Activated CD8-positive, alpha-beta memory T cell treated with anti-CD3 and anti-CD28 coated beads, Interleukin-2, amount 10 ng/mL, durations not matched to agents 7 days and 5 days (primary cell): ENCODE measurements around the gene PDCD5. TPM values are rescaled to one million over a fixed set of nuclear protein-coding genes. Genes with fewer than 3 reads are reported as not detected.

Source experiments
- ATAC-seq: fragments of 150-1000 bp; cut with Tn5 transposase; one replicate; pipeline ENCODE4 v1.10.0; 2021; ENCODE audit warnings: moderate library complexity
- CTCF ChIA-PET: fragments of 350-600 bp; sonication (Branson Sonifier 250); formaldehyde crosslinking; loops from one replicate; lab custom pipeline; 2021; ENCODE audit warnings: antibody characterized with exemption; lab: Charles Lee
- DNase-seq: peaks from one replicate; pipeline ENCODE4 v3.0.0-alpha.2; 2020
- H3K27ac Mint-ChIP-seq: one replicate; pipeline ENCODE4 v1.8.0; 2021; ENCODE audit warnings: mild to moderate bottlenecking, mixed read lengths
- H3K27me3 Mint-ChIP-seq: one replicate; pipeline ENCODE4 v1.8.0; 2021; ENCODE audit warnings: mixed read lengths
- H3K36me3 Mint-ChIP-seq: one replicate; pipeline ENCODE4 v1.8.0; 2021; ENCODE audit warnings: mild to moderate bottlenecking, mixed read lengths
- H3K4me1 Mint-ChIP-seq: one replicate; pipeline ENCODE4 v1.8.0; 2021; ENCODE audit warnings: mixed read lengths
- H3K4me3 Mint-ChIP-seq: one replicate; pipeline ENCODE4 v1.8.0; 2021; ENCODE audit warnings: mild to moderate bottlenecking, moderate library complexity, mixed read lengths
- H3K9me3 Mint-ChIP-seq: one replicate; pipeline ENCODE4 v1.8.0; 2022; ENCODE audit warnings: low read depth, mixed read lengths
- total RNA-seq, 2 experiments: library from RNA; stranded (reverse); gene quantifications; one replicate each; pipeline ENCODE4 v1.2.3, GENCODE V29; 2021

Gene PDCD5
- total RNA-seq, 2 experiments from 2014 or later = 134 to 148 TPM

GRCh38 chr19:32595491-32595890, 14.5 kb downstream of the PDCD5 start:
- Mint-ChIP-seq H3K27ac (no peak overlapping the region), H3K9me3 (no peaks in the 10 kb centered on the region), H3K4me1 (peaks cover 7% of the 10 kb centered on the region), H3K27me3 (no peaks in the 10 kb centered on the region), H3K36me3 (peaks cover 55% of the 10 kb centered on the region), H3K4me3 (no peak overlapping the region)
- ATAC-seq (no peak), DNase-seq (no peak)
- CTCF ChIA-PET = no interaction called here

- Mint-ChIP-seq H3K27me3 (no peaks in the 10 kb centered on the region), H3K4me1 (peaks cover 7% of the 10 kb centered on the region), H3K27ac (no peak overlapping the region), H3K36me3 (peaks cover 44% of the 10 kb centered on the region), H3K9me3 (no peaks in the 10 kb centered on the region), H3K4me3 (no peak overlapping the region)
- DNase-seq (no peak), ATAC-seq (no peak)
- CTCF ChIA-PET = interaction anchor here (1.2 to 1.3 kb wide), 2 partner anchors 12 to 90 kb away, joined by 3 to 5 read pairs; no protein-coding TSS in a partner anchor
These were observed 17.0 kb downstream of the PDCD5 start for GRCh38 chr19:32598022-32598421.

GRCh38 chr19:32599258-32599657, 18.3 kb downstream of the PDCD5 start:
- Mint-ChIP-seq H3K9me3 (no peaks in the 10 kb centered on the region), H3K4me1 (peaks cover 7% of the 10 kb centered on the region), H3K36me3 (peaks cover 37% of the 10 kb centered on the region), H3K4me3 (no peak overlapping the region), H3K27ac (no peak overlapping the region), H3K27me3 (no peaks in the 10 kb centered on the region)
- DNase-seq (no peak), ATAC-seq (no peak)
- CTCF ChIA-PET = interaction anchor here (0.8 to 1.4 kb wide), 8 partner anchors 13 to 585 kb away, joined by 3 to 9 read pairs (median 4); partner anchors contain the start of genes ANKRD27, PDCD5 and RGS9BP

GRCh38 chr19:32599736-32600157, 18.8 kb downstream of the PDCD5 start:
- peak; percentile 53 for DNase-seq

GRCh38 chr19:32603961-32604360, 23.0 kb downstream of the PDCD5 start:
- H3K27ac Mint-ChIP-seq = no peak overlapping the region
- H3K4me1 Mint-ChIP-seq = peaks cover 7% of the 10 kb centered on the region
- no peak overlapping the region for H3K4me3 Mint-ChIP-seq
- peaks cover 19% of the 10 kb centered on the region for H3K36me3 Mint-ChIP-seq
- CTCF ChIA-PET = no interaction called here
- no peaks in the 10 kb centered on the region for H3K9me3 Mint-ChIP-seq
- ATAC-seq = no peak
- DNase-seq = no peak
- H3K27me3 Mint-ChIP-seq = no peaks in the 10 kb centered on the region

More at GRCh38 chr19:32599736-32600157, 18.8 kb downstream of the PDCD5 start:
- CTCF ChIA-PET = interaction anchor here (0.8 to 1.4 kb wide), 11 partner anchors 14 to 585 kb away, joined by 3 to 9 read pairs (median 4); partner anchors contain the start of genes ANKRD27, PDCD5 and RGS9BP
- ATAC-seq = peak; percentile 66
- Mint-ChIP-seq H3K4me3 (no peak overlapping the region), H3K9me3 (no peaks in the 10 kb centered on the region), H3K27ac (no peak overlapping the region), H3K36me3 (peaks cover 33% of the 10 kb centered on the region), H3K27me3 (no peaks in the 10 kb centered on the region), H3K4me1 (peaks cover 7% of the 10 kb centered on the region)

- Mint-ChIP-seq H3K9me3 (no peaks in the 10 kb centered on the region), H3K4me1 (no peaks in the 10 kb centered on the region), H3K36me3 (peaks cover 18% of the 10 kb centered on the region), H3K27me3 (no peaks in the 10 kb centered on the region), H3K4me3 (no peak overlapping the region), H3K27ac (no peak overlapping the region)
- CTCF ChIA-PET = no interaction called here
- ATAC-seq (no peak), DNase-seq (no peak)
These were observed 24.6 kb downstream of the PDCD5 start for GRCh38 chr19:32605544-32605943.

GRCh38 chr19:32606289-32606688, 25.3 kb downstream of the PDCD5 start:
- no peak for ATAC-seq
- no peak overlapping the region for H3K27ac Mint-ChIP-seq
- no peaks in the 10 kb centered on the region for H3K27me3 Mint-ChIP-seq
- no peak overlapping the region for H3K4me3 Mint-ChIP-seq
- no peaks in the 10 kb centered on the region for H3K9me3 Mint-ChIP-seq
- no peak for DNase-seq
- H3K4me1 Mint-ChIP-seq = no peaks in the 10 kb centered on the region
- peaks cover 19% of the 10 kb centered on the region for H3K36me3 Mint-ChIP-seq
- CTCF ChIA-PET = no interaction called here

- H3K4me3 Mint-ChIP-seq = no peak overlapping the region
- H3K27me3 Mint-ChIP-seq = no peaks in the 10 kb centered on the region
- H3K9me3 Mint-ChIP-seq = no peaks in the 10 kb centered on the region
- ATAC-seq (no peak), DNase-seq (no peak)
- peaks cover 21% of the 10 kb centered on the region for H3K36me3 Mint-ChIP-seq
- H3K4me1 Mint-ChIP-seq = no peaks in the 10 kb centered on the region
- CTCF ChIA-PET = no interaction called here
- no peak overlapping the region for H3K27ac Mint-ChIP-seq
These were observed 26.5 kb downstream of the PDCD5 start for GRCh38 chr19:32607479-32607878.

GRCh38 chr19:32611161-32611560, 30.2 kb downstream of the PDCD5 start:
- Mint-ChIP-seq H3K9me3 (no peaks in the 10 kb centered on the region), H3K27me3 (no peaks in the 10 kb centered on the region), H3K36me3 (peaks cover 38% of the 10 kb centered on the region), H3K27ac (no peak overlapping the region), H3K4me1 (no peaks in the 10 kb centered on the region), H3K4me3 (no peak overlapping the region)
- DNase-seq = no peak
- CTCF ChIA-PET = no interaction called here
- no peak for ATAC-seq

GRCh38 chr19:32613008-32613407, 32.0 kb downstream of the PDCD5 start:
- CTCF ChIA-PET = no interaction called here
- no peak overlapping the region for H3K27ac Mint-ChIP-seq
- no peaks in the 10 kb centered on the region for H3K27me3 Mint-ChIP-seq
- H3K36me3 Mint-ChIP-seq = peaks cover 39% of the 10 kb centered on the region
- DNase-seq (no peak), ATAC-seq (no peak)
- no peak overlapping the region for H3K4me3 Mint-ChIP-seq
- no peaks in the 10 kb centered on the region for H3K4me1 Mint-ChIP-seq
- H3K9me3 Mint-ChIP-seq = no peaks in the 10 kb centered on the region

- Mint-ChIP-seq H3K27me3 (no peaks in the 10 kb centered on the region), H3K27ac (no peak overlapping the region), H3K4me1 (no peaks in the 10 kb centered on the region), H3K4me3 (no peak overlapping the region), H3K9me3 (no peaks in the 10 kb centered on the region), H3K36me3 (peaks cover 38% of the 10 kb centered on the region)
- CTCF ChIA-PET = no interaction called here
- ATAC-seq = no peak
- DNase-seq = no peak
These were observed 33.9 kb downstream of the PDCD5 start for GRCh38 chr19:32614916-32615315.

GRCh38 chr19:32615569-32615968, 34.6 kb downstream of the PDCD5 start:
- no peak overlapping the region for H3K4me3 Mint-ChIP-seq
- no peaks in the 10 kb centered on the region for H3K27me3 Mint-ChIP-seq
- DNase-seq (no peak), ATAC-seq (no peak)
- no peak overlapping the region for H3K27ac Mint-ChIP-seq
- no peaks in the 10 kb centered on the region for H3K9me3 Mint-ChIP-seq
- peaks cover 38% of the 10 kb centered on the region for H3K36me3 Mint-ChIP-seq
- no peaks in the 10 kb centered on the region for H3K4me1 Mint-ChIP-seq
- CTCF ChIA-PET = no interaction called here

GRCh38 chr19:32619051-32619685, 38.2 kb downstream of the PDCD5 start:
- no peak overlapping the region for H3K4me3 Mint-ChIP-seq
- no peaks in the 10 kb centered on the region for H3K27me3 Mint-ChIP-seq
- DNase-seq = no peak
- H3K9me3 Mint-ChIP-seq = no peaks in the 10 kb centered on the region
- H3K27ac Mint-ChIP-seq = no peak overlapping the region
- H3K4me1 Mint-ChIP-seq = no peaks in the 10 kb centered on the region
- H3K36me3 Mint-ChIP-seq = peaks cover 34% of the 10 kb centered on the region
- CTCF ChIA-PET = no interaction called here
- ATAC-seq = no peak

GRCh38 chr19:32622002-32622401, 41.0 kb downstream of the PDCD5 start:
- Mint-ChIP-seq H3K9me3 (no peaks in the 10 kb centered on the region), H3K27ac (no peak overlapping the region), H3K36me3 (peaks cover 21% of the 10 kb centered on the region), H3K27me3 (no peaks in the 10 kb centered on the region), H3K4me1 (no peaks in the 10 kb centered on the region), H3K4me3 (no peak overlapping the region)
- no peak for DNase-seq
- CTCF ChIA-PET = no interaction called here
- no peak for ATAC-seq
